ENCODE results near the gene PAQR4.

PAQR4 gene

DNA sequence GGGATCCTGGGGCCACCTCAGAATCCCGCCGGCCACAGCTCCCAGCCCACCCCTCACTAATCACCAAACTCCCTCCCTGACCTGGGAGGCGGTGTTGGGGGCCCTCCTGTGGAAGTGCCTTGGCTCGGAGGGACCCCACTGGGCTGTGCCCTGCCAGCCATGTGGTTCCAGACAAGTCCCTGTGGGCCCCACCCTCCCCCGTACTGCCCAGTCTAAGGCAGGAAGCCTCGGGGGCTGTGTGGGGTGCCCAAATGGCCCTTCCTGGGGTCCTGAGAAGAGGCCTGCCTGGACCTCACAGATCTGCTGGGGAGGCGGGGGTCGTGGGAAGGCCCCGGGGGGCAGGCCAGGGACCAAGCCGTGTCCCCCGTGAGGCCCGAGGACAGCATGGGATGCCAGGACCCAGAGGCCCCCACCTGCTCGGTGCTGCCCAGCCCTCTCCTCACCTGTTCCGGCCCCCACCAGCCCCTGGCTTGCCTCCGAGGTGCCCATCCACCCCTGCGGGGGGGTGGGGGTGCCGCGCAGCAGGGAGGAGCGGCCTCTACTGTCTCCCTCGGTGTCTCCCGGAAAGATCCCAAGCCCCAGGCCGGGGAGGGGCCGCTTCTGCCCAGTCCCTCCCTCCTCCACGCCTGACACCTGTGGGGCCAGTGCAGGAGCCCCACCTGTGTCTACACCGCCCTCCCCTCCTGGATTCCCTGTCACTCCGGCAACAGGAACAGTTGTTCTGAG lies 14.3 kb upstream of the PAQR4 start:
- Mint-ChIP-seq H3K27me3 (peaks cover 21% of the 10 kb centered on the region), H3K4me3 (no peak overlapping the region), H3K4me1 (peaks cover 11% of the 10 kb centered on the region), H3K27ac (no peak overlapping the region), H3K9me3 (no peaks in the 10 kb centered on the region)
- ATAC-seq = peak; percentile 19
- DNase-seq = no peak

DNA sequence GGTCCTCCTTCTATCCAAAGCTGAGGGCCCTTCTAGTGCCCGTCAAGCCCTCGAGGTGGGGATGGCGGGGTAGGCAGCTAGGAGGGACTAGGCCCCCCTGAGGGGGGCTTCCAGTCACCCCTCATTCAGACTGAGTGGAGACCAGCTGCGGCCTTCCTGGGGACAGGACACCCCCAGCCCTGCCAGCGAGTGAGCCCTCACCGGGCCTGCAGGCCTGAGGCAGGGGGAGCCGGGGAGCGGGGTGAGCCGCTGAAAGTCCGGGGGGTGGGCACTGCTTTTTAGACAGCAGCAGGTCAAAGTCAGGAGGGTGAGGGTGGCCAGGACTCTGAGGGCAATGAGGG lies 13.7 kb upstream of the PAQR4 start:
- Mint-ChIP-seq H3K27ac (no peak overlapping the region), H3K4me1 (peaks cover 11% of the 10 kb centered on the region), H3K4me3 (no peak overlapping the region), H3K27me3 (peaks cover 21% of the 10 kb centered on the region), H3K9me3 (no peaks in the 10 kb centered on the region)
- ATAC-seq (peak; percentile 43), DNase-seq (no peak)

DNA sequence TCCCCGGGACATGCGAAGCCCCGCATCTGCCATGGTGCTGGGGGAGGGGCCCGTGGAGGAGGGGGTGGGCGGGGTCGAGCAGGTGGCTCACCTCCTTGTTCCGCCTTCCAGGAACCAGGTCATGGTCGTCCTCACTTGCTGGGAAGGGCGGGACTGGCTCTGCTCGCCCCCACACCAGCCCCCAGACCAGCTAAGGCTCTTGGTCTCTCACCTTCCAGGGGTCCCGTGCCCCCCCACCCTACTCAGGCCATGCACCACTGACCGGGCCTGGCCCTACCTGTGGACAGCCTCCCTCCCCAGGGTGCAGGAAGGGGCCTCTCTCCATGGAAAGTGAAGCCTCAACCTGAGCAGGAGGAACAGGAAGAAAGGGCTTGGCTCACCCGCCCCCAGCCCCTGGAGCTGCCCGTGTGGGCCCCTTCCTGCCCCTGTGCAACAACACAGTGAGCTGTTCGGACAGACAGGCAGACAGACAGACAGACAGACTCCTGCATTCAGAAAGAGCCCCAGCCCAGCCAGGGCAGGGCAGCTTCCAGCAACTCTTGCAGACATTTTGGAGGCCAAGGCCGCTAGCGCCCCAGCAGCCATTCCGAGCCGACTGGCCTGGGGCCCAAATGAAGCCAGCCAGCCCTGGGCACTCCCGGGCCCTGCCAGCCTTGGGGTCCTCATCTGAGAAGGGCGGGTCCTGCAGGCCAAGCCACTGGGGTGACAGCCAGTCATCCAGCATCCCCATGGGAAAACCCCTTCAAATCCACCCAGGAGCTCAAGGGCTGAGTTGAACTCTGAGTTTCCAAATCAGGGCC lies 13.2 kb upstream of the PAQR4 start:
- peak overlapping the region in 1 of 2 donors; percentile 26 for H3K4me3 Mint-ChIP-seq
- H3K9me3 Mint-ChIP-seq = no peaks in the 10 kb centered on the region
- H3K27me3 Mint-ChIP-seq = peaks cover 21% of the 10 kb centered on the region
- ATAC-seq (peak; percentile 58), DNase-seq (no peak)
- no peak overlapping the region for H3K27ac Mint-ChIP-seq
- H3K4me1 Mint-ChIP-seq = peaks cover 11% of the 10 kb centered on the region

DNA sequence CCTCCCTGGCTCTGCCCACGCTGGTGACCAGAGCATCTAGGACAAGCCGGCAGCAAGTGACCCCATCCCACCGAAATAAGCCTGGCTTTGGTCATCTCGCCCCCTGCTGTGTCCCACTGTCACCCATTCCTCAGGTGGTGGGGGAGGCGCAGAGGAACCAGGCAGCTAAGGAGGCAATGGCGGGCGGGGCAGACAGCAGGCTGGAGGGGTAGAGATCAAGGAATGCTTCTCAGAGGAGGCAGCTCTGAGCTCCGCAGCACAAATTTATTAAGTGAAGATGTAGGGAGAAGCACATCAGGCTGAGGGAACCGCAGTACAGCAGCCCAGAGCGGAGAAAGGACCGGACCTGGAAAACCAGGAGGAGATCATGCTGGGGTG lies 12.6 kb upstream of the PAQR4 start:
- DNase-seq (no peak), ATAC-seq (no peak)
- Mint-ChIP-seq H3K27ac (no peak overlapping the region), H3K4me3 (no peak overlapping the region), H3K27me3 (peaks cover 22% of the 10 kb centered on the region), H3K9me3 (no peaks in the 10 kb centered on the region), H3K4me1 (peaks cover 13% of the 10 kb centered on the region)

DNA sequence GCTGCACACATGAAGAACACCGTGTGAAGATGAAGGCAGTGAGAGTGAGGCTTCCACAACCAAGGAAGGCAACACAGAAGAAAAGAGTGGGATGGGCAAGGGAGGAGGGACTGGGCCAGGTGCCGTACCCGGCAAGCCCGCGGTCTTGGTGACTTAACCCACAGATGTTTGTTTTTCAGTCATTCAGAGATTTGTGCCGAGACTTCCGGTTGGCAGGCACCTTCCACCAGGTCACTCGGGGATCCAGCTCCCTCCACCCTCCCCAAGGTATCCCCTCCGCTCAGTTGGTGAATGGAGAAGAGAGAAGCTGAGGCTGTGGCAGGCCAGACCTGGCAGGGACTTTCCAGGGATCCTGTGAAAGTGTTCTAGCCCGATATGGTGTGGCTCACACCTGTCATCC lies 9.9 kb upstream of the PAQR4 start:
- H3K4me3 Mint-ChIP-seq = no peak overlapping the region
- no peak for DNase-seq
- H3K9me3 Mint-ChIP-seq = no peaks in the 10 kb centered on the region
- no peak for ATAC-seq
- H3K27me3 Mint-ChIP-seq = peaks cover 48% of the 10 kb centered on the region
- no peak overlapping the region for H3K27ac Mint-ChIP-seq
- peaks cover 38% of the 10 kb centered on the region for H3K4me1 Mint-ChIP-seq

DNA sequence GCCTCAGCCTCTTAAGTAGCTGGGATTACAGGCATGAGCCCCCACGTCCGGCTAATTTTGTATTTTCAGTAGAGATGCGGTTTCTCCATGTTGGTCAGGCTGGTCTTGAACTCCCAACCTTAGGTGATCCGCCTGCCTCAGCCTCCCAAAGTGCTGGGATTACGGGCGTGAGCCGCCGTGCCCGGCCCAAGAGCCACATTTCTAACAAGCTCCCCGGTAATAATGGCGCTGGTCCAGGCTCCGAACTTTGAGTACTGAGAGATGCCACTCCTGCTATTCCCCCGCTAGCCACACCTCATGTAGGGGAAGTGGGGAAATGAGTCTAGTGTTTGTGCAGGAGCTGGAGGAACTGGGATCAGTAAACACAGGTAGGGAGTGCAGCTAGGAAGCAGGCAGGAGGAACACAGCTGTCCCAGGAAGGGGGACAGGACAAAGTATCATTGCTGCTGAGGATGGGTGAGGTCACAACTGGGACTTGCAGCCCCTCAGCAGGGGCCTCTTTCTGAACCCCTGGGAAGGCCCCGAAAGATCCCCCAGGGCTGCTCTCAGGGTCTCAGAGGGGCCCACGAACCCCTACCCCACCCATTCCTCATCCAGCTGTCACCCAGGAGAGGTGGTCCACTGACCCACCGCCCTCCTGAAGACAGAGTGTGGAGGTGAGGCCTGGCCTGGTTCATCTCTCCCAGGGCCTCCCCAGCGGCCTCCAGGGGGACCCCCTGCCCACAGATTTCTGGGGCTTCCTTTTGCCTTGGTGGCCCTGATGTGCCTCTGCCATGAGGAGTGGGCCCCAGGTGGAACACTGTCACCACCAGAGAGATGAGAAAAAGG lies 8.8 kb upstream of the PAQR4 start:
- no peak overlapping the region for H3K4me3 Mint-ChIP-seq
- no peak for ATAC-seq
- H3K9me3 Mint-ChIP-seq = no peaks in the 10 kb centered on the region
- peak in 1 of 2 donors; percentile 10 for DNase-seq
- peaks cover 60% of the 10 kb centered on the region for H3K27me3 Mint-ChIP-seq
- peak overlapping the region in 1 of 2 donors; percentile 9 for H3K27ac Mint-ChIP-seq
- peaks cover 50% of the 10 kb centered on the region for H3K4me1 Mint-ChIP-seq

DNA sequence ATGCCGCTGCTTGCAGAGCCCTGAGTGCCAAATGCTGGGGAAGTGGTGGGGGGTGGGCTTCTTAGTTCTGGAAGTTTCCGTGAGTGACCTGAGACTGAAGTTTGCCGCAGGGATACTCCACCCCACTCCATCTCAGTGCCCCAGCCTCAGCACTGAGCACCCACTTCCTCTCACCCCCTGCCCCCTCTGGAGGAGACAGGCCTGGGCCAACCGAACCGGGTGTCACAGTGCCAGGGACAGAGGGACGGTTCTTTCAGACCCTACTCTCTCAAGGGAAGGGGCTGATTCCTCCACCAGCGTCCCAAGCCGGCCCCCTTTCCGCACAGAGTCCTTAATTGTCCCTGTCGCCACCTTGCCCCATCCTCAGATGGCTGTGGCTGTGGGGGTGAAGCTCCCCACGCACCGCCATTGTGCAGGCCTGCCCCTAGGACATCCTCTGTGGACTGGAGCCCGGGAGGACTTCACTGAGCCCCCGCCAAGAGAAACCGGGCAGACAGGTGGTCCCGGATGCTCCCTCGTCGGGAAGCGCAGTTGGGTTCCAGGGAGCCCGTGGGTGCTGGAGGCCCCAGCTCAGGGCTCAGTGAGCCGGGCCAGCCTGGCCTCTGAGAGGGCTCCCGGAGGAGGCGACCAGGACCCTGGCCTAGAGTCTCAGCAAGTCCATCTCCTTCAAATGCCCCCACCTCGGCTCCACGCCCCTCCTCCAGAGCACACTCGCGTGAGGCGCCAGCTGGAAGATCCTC lies 6.6 kb upstream of the PAQR4 start:
- peak overlapping the region in 1 of 2 donors; percentile 12 for H3K27ac Mint-ChIP-seq
- H3K9me3 Mint-ChIP-seq = no peaks in the 10 kb centered on the region
- DNase-seq (peak in 1 of 2 donors; percentile 22), ATAC-seq (no peak)
- H3K4me1 Mint-ChIP-seq = peaks cover 44% of the 10 kb centered on the region
- peak overlapping the region; percentile 9 to 49 for H3K4me3 Mint-ChIP-seq
- peaks cover 56% of the 10 kb centered on the region for H3K27me3 Mint-ChIP-seq

DNA sequence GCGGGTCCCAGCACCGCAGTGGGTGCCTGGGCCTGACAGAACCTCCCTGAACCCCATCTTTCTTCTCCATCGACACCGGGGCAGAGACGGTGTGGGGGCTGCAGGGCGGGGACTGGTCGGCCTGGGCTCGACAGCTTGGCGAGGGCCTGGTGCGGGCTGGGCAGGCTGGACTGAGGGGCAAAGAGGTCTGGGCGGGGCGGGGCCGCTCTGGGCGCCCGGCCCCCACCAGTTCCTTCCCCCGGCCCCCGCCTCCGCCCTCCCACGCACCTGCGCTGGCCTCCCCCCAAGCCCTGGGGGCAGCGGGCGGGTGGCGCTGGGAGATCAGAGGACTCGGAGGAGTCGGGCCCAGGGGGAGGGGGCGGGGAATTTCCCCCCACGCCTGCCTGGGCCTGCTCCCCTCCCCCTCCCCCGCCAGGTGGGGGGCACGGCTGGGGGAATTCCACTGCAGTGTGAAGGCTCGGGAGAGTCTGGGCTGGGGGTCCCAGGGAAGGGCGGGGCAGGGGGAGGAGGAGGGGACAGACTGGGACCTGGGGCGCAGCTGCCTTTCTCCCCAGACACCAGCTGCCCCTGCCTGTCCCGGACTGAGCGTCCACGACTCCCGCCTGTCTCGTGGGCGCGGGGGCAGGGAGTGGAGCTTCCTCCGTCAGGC lies 6.0 kb upstream of the PAQR4 start:
- Mint-ChIP-seq H3K9me3 (no peaks in the 10 kb centered on the region), H3K27ac (peak overlapping the region in 1 of 2 donors; percentile 12), H3K27me3 (peaks cover 61% of the 10 kb centered on the region), H3K4me1 (peaks cover 50% of the 10 kb centered on the region), H3K4me3 (peak overlapping the region; percentile 88 to 91)
- no peak for ATAC-seq
- peak in 1 of 2 donors; percentile 25 for DNase-seq

DNA sequence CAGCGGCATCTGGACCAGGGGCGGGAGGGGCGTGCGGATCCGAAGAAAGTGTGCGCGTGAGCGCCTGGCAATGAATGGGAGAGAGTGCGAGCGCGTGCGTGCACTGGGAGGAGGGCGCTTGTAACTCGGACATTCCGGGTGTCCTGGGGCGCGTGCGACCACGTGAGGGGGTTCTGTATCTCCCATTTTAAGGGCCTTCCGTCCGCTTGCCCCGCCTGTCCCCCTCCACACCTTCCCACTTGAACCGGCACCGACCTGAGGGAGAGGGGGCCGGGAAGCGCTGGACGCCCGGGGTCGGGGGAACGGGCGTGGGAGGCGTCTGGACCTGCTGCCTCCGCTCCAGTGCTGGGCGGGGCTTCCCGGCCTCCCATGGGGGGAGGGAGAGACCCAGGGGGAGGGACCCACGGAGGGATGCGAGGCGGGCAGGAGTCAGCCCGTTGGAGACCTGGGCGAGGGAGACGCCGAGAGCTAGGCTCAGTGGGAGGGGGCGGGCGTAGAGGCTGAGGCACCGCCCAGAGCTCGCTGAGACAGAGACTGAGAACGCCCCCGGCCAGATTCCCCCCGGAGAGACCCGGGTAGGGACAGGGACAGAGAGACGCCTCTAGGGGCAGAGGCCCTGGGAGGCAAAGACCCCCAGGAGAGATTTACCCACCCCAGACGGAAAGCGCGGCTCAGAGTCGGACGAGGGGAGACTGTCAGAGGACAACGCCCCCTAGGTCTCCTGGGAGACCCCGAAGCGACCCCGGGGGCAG lies 5.2 kb upstream of the PAQR4 start, which contains the start of gene KREMEN2:
KREMEN2 (plus strand) TSS at position 553 of the 752 bp plus-strand sequence. CDS start 246 bp downstream, outside the sequence.
- Mint-ChIP-seq H3K27me3 (peaks cover 67% of the 10 kb centered on the region), H3K9me3 (no peaks in the 10 kb centered on the region), H3K4me3 (peak within 1 kb of the TSS; percentile 88 to 91), H3K27ac (no peak within 1 kb of the TSS), H3K4me1 (peaks cover 57% of the 10 kb centered on the region)
- ATAC-seq (peak; percentile 14), DNase-seq (peak; percentile 36 to 37)

DNA sequence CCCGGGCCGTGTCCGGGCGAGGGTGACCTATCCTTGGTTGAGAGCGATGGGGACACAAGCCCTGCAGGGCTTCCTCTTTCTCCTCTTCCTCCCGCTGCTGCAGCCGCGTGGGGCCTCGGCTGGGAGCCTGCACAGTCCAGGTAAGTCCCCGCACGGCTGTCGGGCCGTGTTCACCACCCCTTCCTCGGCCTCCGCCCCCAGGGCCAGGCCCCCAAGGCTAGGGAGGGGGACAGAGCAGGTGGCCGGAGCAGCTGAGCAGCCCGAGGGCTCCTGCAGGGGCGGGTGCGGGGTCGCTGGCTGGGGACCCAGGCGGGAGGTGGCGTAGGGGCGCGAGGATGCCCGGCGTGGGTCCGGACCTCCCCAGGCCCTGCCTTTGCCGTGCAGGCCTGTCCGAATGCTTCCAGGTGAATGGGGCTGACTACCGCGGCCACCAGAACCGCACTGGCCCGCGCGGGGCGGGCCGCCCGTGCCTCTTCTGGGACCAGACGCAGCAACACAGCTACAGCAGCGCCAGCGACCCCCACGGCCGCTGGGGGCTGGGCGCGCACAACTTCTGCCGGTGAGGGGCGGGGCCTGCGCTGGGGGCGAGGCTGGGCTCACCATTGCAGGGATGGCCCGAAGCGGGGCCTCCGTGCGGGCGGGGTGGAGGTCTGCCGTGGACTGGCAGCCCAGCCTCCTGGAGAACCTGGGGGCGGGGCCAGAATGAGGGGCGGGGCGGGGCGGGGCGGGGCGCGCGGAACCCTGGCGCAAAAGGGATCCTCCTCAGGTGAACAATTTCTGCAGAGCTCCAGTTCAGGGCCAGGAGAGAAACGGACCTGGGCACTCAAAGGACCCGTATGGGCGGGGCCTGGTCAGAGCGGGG lies 4.4 kb upstream of the PAQR4 start:
- Mint-ChIP-seq H3K27ac (no peak overlapping the region), H3K4me3 (peak overlapping the region; percentile 88 to 91), H3K4me1 (peaks cover 57% of the 10 kb centered on the region), H3K27me3 (peaks cover 67% of the 10 kb centered on the region), H3K9me3 (no peaks in the 10 kb centered on the region)
- DNase-seq = peak; percentile 76 to 79
- peak; percentile 25 for ATAC-seq

DNA sequence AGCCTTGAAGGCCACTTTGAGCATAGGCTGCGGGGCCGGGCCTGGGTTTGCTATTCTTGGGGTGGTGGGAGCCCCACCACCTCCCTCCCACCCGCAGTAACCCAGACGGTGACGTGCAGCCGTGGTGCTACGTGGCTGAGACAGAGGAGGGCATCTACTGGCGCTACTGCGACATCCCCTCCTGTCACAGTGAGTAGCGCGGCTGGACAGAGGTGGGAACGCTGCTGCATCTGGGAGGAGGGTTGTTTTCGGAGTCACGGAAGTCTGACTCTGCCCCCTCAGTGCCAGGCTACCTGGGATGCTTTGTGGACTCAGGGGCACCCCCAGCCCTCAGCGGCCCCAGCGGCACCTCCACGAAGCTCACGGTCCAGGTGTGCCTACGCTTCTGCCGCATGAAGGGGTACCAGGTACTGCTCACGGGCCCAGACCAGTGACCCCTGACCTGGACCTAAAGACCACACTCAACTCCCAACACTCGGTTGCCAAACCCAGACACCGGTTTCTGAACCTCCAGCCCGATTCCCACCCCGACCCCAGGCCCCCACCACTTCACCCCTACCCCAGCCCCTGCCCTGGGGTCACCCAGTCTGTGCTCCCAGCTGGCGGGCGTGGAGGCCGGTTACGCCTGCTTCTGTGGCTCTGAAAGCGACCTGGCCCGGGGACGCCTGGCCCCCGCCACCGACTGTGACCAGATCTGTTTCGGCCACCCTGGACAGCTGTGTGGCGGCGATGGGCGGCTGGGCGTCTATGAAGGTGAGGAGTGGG lies 2.9 kb upstream of the PAQR4 start:
- ATAC-seq (no peak), DNase-seq (peak in 1 of 2 donors; percentile 11)
- Mint-ChIP-seq H3K27me3 (peaks cover 67% of the 10 kb centered on the region), H3K4me1 (peaks cover 70% of the 10 kb centered on the region), H3K4me3 (no peak overlapping the region), H3K9me3 (no peaks in the 10 kb centered on the region), H3K27ac (no peak overlapping the region)

DNA sequence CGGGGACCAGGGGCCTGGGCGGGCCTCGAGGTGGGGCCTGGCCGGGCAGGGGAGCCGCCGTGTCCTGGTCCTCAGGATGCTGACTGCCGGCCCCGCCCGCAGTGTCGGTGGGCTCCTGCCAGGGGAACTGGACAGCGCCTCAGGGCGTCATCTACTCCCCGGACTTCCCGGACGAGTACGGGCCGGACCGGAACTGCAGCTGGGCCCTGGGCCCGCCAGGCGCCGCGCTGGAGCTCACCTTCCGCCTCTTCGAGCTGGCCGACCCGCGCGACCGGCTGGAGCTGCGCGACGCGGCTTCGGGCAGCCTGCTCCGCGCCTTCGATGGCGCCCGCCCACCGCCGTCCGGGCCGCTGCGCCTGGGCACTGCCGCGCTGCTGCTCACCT lies 2.3 kb upstream of the PAQR4 start:
- DNase-seq (peak in 1 of 2 donors; percentile 24), ATAC-seq (no peak)
- peaks cover 64% of the 10 kb centered on the region for H3K27me3 Mint-ChIP-seq
- no peak overlapping the region for H3K4me3 Mint-ChIP-seq
- no peak overlapping the region for H3K27ac Mint-ChIP-seq
- no peaks in the 10 kb centered on the region for H3K9me3 Mint-ChIP-seq
- H3K4me1 Mint-ChIP-seq = peaks cover 68% of the 10 kb centered on the region

DNA sequence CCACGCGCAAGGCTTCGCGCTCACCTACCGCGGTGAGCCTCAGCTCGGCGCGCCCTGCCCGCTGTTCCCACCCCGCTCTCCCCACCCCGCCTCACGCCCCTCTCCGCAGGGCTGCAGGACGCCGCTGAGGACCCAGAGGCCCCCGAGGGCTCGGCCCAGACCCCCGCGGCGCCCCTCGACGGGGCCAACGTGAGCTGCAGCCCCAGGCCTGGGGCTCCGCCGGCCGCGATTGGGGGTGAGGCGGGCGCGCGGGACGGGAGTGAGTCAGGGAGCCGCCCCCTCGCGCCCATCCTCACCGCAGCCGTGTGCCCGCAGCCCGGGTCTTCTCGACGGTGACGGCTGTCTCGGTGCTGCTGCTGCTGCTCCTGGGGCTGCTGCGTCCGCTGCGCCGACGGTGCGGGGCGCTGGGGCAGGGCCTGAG lies 1.9 kb upstream of the PAQR4 start:
- DNase-seq (peak in 1 of 2 donors; percentile 11), ATAC-seq (no peak)
- H3K27me3 Mint-ChIP-seq = peaks cover 59% of the 10 kb centered on the region
- H3K27ac Mint-ChIP-seq = no peak overlapping the region
- no peak overlapping the region for H3K4me3 Mint-ChIP-seq
- H3K4me1 Mint-ChIP-seq = peaks cover 67% of the 10 kb centered on the region
- no peaks in the 10 kb centered on the region for H3K9me3 Mint-ChIP-seq

All from stimulated activated naive CD8-positive, alpha-beta T cell treated with anti-CD3 and anti-CD28 coated beads, Interleukin-15, amount 100 ng/mL, for 72 hours (primary cell).